SK-N-SH treated with all-trans-retinoic acid at 6 μM for 48 hours (cell line): ENCODE results near the gene CHKA.

Experiments used
- ATAC-seq: fragments of 200-7000 bp; cut with Tn5 transposase; 3 replicates; pipeline ENCODE4 v1.9.1; 2020; ENCODE audit warnings: mild to moderate bottlenecking, moderate library complexity
- ARNTL ChIP-seq: fragments of 450-650 bp; formaldehyde crosslinking; IDR thresholded peaks from 2 replicates; pipeline ENCODE4 v1.5.0; 2020; ENCODE audit warnings: low read depth, mild to moderate bottlenecking, moderate library complexity, borderline replicate concordance
- BACH2 ChIP-seq: fragments of 250-450 bp; sonication (Bioruptor Pico); IDR thresholded peaks from 2 replicates; pipeline ENCODE4 v1.9.0; 2021; ENCODE audit warnings: mild to moderate bottlenecking, borderline replicate concordance
- CSDC2 ChIP-seq: fragments of 250-450 bp; sonication (Bioruptor Pico); IDR thresholded peaks from 2 replicates; pipeline ENCODE4 v1.5.0; 2020; ENCODE audit warnings: mild to moderate bottlenecking, moderate library complexity
- ESRRG ChIP-seq: fragments of 250-450 bp; sonication (Bioruptor Pico); IDR thresholded peaks from 2 replicates; pipeline ENCODE4 v1.6.1; 2021; ENCODE audit warnings: mild to moderate bottlenecking
- GLIS3 ChIP-seq: fragments of 250-450 bp; sonication (Bioruptor Pico); IDR thresholded peaks from 2 replicates; pipeline ENCODE4 v1.5.0; 2020; ENCODE audit warnings: mild to moderate bottlenecking, moderate library complexity
- ISL1 ChIP-seq: fragments of 250-450 bp; sonication (Bioruptor Pico); IDR thresholded peaks from 2 replicates; pipeline ENCODE4 v2.1.2; 2022; ENCODE audit warnings: mild to moderate bottlenecking, moderate library complexity
- OSR1 ChIP-seq: fragments of 250-450 bp; sonication (Bioruptor Pico); IDR thresholded peaks from 2 replicates; pipeline ENCODE4 v1.8.0; 2022; ENCODE audit warnings: moderate library complexity, mild to moderate bottlenecking, inconsistent platforms
- POU6F1 ChIP-seq: fragments of 250-450 bp; sonication (Bioruptor Pico); IDR thresholded peaks from 2 replicates; pipeline ENCODE4 v1.8.0; 2021; ENCODE audit warnings: low read depth, mild to moderate bottlenecking, moderate library complexity, borderline replicate concordance
- PPARA ChIP-seq: fragments of 250-450 bp; sonication (Bioruptor Pico); IDR thresholded peaks from 2 replicates; pipeline ENCODE4 v1.5.0; 2020; ENCODE audit warnings: mild to moderate bottlenecking, borderline replicate concordance
- RARB ChIP-seq: fragments of 250-450 bp; sonication (Bioruptor Pico); IDR thresholded peaks from 2 replicates; pipeline ENCODE4 v1.8.0; 2021; ENCODE audit warnings: mild to moderate bottlenecking, moderate library complexity
- TCF4 ChIP-seq: fragments of 250-450 bp; sonication (Bioruptor Pico); IDR thresholded peaks from 2 replicates; pipeline ENCODE4 v1.8.0; 2021; ENCODE audit warnings: mild to moderate bottlenecking, moderate library complexity, borderline replicate concordance
- ZFP3 ChIP-seq: fragments of 250-450 bp; sonication (Bioruptor Pico); IDR thresholded peaks from 2 replicates; pipeline ENCODE4 v1.5.0; 2020; ENCODE audit warnings: mild to moderate bottlenecking, moderate library complexity
- ZNF565 ChIP-seq: fragments of 450-650 bp; formaldehyde crosslinking; conservative IDR thresholded peaks from 2 replicates; pipeline ENCODE4 v1.5.0; 2020; ENCODE audit warnings: low read depth, mild to moderate bottlenecking, moderate library complexity
- ZNF70 ChIP-seq: fragments of 450-650 bp; formaldehyde crosslinking; IDR thresholded peaks from 2 replicates; pipeline ENCODE4 v1.5.0; 2020; ENCODE audit warnings: mild to moderate bottlenecking, moderate library complexity
- ZNF8 ChIP-seq: fragments of 450-650 bp; formaldehyde crosslinking; IDR thresholded peaks from 2 replicates; pipeline ENCODE4 v1.5.0; 2020; ENCODE audit warnings: mild to moderate bottlenecking, moderate library complexity
- TF ChIP-seq, protein P1 (sequence below): fragments of 250-450 bp; sonication (Bioruptor Pico); IDR thresholded peaks from 2 replicates; pipeline ENCODE4 v1.5.1; 2020; ENCODE audit warnings: low read depth, mild to moderate bottlenecking, moderate library complexity
- TF ChIP-seq, protein P2 (sequence below): fragments of 250-450 bp; sonication (Bioruptor Pico); IDR thresholded peaks from 2 replicates; pipeline ENCODE4 v1.5.0; 2020; ENCODE audit warnings: mild to moderate bottlenecking, moderate library complexity
- TF ChIP-seq, protein P3 (sequence below): fragments of 250-450 bp; sonication (Bioruptor Pico); IDR thresholded peaks from 2 replicates; pipeline ENCODE4 v1.5.1; 2021; ENCODE audit warnings: mild to moderate bottlenecking, moderate library complexity

Gene CHKA

GRCh38 chr11:68053981-68054812 is 67.0 kb downstream of the CHKA start:
- TF ChIP-seq ESRRG (CRISPR knock-in tag) (no peak), POU6F1 (CRISPR knock-in tag) (no peak), ZNF70 (no peak), RARB (CRISPR knock-in tag) (no peak), ZNF565 (CRISPR knock-in tag) (no peak), ISL1 (no peak), PPARA (CRISPR knock-in tag) (no peak), ZFP3 (no peak), GLIS3 (CRISPR knock-in tag) (no peak), CSDC2 (no peak)
- TF ChIP-seq, protein P1, sequence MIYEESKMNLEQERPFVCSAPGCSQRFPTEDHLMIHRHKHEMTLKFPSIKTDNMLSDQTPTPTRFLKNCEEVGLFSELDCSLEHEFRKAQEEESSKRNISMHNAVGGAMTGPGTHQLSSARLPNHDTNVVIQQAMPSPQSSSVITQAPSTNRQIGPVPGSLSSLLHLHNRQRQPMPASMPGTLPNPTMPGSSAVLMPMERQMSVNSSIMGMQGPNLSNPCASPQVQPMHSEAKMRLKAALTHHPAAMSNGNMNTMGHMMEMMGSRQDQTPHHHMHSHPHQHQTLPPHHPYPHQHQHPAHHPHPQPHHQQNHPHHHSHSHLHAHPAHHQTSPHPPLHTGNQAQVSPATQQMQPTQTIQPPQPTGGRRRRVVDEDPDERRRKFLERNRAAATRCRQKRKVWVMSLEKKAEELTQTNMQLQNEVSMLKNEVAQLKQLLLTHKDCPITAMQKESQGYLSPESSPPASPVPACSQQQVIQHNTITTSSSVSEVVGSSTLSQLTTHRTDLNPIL (CRISPR knock-in tag) = no peak
- TF ChIP-seq, protein P2, sequence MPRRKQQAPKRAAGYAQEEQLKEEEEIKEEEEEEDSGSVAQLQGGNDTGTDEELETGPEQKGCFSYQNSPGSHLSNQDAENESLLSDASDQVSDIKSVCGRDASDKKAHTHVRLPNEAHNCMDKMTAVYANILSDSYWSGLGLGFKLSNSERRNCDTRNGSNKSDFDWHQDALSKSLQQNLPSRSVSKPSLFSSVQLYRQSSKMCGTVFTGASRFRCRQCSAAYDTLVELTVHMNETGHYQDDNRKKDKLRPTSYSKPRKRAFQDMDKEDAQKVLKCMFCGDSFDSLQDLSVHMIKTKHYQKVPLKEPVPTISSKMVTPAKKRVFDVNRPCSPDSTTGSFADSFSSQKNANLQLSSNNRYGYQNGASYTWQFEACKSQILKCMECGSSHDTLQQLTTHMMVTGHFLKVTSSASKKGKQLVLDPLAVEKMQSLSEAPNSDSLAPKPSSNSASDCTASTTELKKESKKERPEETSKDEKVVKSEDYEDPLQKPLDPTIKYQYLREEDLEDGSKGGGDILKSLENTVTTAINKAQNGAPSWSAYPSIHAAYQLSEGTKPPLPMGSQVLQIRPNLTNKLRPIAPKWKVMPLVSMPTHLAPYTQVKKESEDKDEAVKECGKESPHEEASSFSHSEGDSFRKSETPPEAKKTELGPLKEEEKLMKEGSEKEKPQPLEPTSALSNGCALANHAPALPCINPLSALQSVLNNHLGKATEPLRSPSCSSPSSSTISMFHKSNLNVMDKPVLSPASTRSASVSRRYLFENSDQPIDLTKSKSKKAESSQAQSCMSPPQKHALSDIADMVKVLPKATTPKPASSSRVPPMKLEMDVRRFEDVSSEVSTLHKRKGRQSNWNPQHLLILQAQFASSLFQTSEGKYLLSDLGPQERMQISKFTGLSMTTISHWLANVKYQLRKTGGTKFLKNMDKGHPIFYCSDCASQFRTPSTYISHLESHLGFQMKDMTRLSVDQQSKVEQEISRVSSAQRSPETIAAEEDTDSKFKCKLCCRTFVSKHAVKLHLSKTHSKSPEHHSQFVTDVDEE (CRISPR knock-in tag) = no peak
- no peak for ATAC-seq

GRCh38 chr11:68053117-68053516 is 68.1 kb downstream of the CHKA start:
- TF ChIP-seq, protein P2 (CRISPR knock-in tag) = no peak
- TF ChIP-seq, protein P3, sequence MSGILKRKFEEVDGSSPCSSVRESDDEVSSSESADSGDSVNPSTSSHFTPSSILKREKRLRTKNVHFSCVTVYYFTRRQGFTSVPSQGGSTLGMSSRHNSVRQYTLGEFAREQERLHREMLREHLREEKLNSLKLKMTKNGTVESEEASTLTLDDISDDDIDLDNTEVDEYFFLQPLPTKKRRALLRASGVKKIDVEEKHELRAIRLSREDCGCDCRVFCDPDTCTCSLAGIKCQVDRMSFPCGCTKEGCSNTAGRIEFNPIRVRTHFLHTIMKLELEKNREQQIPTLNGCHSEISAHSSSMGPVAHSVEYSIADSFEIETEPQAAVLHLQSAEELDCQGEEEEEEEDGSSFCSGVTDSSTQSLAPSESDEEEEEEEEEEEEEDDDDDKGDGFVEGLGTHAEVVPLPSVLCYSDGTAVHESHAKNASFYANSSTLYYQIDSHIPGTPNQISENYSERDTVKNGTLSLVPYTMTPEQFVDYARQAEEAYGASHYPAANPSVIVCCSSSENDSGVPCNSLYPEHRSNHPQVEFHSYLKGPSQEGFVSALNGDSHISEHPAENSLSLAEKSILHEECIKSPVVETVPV (CRISPR knock-in tag) = no peak
- TF ChIP-seq TCF4 (CRISPR knock-in tag) (no peak), OSR1 (CRISPR knock-in tag) (no peak), ZNF8 (CRISPR knock-in tag) (no peak), ZNF70 (no peak), ISL1 (no peak), CSDC2 (no peak), POU6F1 (CRISPR knock-in tag) (no peak), RARB (CRISPR knock-in tag) (no peak), BACH2 (no peak), ARNTL (CRISPR knock-in tag) (no peak), PPARA (CRISPR knock-in tag) (no peak), ZNF565 (CRISPR knock-in tag) (no peak)
- TF ChIP-seq, protein P1 (CRISPR knock-in tag) = no peak
- ATAC-seq = no peak
